AG04450 (cell line): ENCODE measurements around the gene RGS12. TPM values are rescaled to one million over a fixed set of nuclear protein-coding genes. Genes with fewer than 3 reads are reported as not detected.

Experiments used
- CTCF ChIA-PET: fragments of 300-600, 350-600 bp; formaldehyde crosslinking; extraction: SDS; loops from one replicate; lab custom pipeline; 2022; ENCODE audit warnings: antibody characterized with exemption, inconsistent platforms; lab: Charles Lee
- POLR2A ChIA-PET: fragments of 350-600 bp; formaldehyde crosslinking; extraction: SDS; loops from one replicate; lab custom pipeline; 2021; ENCODE audit warnings: antibody characterized with exemption, inconsistent platforms; lab: Yijun Ruan, JAX
- DNase-seq: peaks from one replicate; pipeline ENCODE4 v3.0.0-alpha.2; 2011; ENCODE audit warnings: low read depth, low spot score
- H3K27ac ChIP-seq: one replicate; pipeline ENCODE4 v1.5.1; 2012; ENCODE audit warnings: low read depth, low read length, control low read depth
- H3K27me3 ChIP-seq: one replicate; pipeline ENCODE4 v1.6.0; 2012; ENCODE audit warnings: low read length; ENCODE audit not compliant: control insufficient read depth, insufficient read depth
- H3K4me3 ChIP-seq: 2 replicates; pipeline ENCODE4 v1.5.1; 2011; ENCODE audit warnings: mild to moderate bottlenecking, low read depth, low read length, control low read depth
- H3K9me3 ChIP-seq: 2 replicates; pipeline ENCODE4 v1.5.1; 2012; ENCODE audit warnings: low read length; ENCODE audit not compliant: control insufficient read depth, insufficient read depth
- polyA minus RNA-seq: library from RNA; depleted of rRNA, polyadenylated mRNA; stranded (reverse); fragments of >200 nt; gene quantifications from 2 replicates; pipeline ENCODE4 v1.2.3, GENCODE V29; 2011; rRNA and poly(A)+ RNA removed
- polyA plus RNA-seq: library from polyadenylated mRNA; depleted of rRNA; stranded (reverse); fragments of >200 nt; gene quantifications from 2 replicates; pipeline ENCODE4 v1.2.3, GENCODE V29; 2011; rRNA removed
- TF ChIP-seq, protein P1 (sequence below): IDR thresholded peaks from 2 replicates; pipeline ENCODE4 v1.5.1; 2011; ENCODE audit warnings: low read depth, low read length, control low read depth, inconsistent platforms

Gene RGS12, protein sequence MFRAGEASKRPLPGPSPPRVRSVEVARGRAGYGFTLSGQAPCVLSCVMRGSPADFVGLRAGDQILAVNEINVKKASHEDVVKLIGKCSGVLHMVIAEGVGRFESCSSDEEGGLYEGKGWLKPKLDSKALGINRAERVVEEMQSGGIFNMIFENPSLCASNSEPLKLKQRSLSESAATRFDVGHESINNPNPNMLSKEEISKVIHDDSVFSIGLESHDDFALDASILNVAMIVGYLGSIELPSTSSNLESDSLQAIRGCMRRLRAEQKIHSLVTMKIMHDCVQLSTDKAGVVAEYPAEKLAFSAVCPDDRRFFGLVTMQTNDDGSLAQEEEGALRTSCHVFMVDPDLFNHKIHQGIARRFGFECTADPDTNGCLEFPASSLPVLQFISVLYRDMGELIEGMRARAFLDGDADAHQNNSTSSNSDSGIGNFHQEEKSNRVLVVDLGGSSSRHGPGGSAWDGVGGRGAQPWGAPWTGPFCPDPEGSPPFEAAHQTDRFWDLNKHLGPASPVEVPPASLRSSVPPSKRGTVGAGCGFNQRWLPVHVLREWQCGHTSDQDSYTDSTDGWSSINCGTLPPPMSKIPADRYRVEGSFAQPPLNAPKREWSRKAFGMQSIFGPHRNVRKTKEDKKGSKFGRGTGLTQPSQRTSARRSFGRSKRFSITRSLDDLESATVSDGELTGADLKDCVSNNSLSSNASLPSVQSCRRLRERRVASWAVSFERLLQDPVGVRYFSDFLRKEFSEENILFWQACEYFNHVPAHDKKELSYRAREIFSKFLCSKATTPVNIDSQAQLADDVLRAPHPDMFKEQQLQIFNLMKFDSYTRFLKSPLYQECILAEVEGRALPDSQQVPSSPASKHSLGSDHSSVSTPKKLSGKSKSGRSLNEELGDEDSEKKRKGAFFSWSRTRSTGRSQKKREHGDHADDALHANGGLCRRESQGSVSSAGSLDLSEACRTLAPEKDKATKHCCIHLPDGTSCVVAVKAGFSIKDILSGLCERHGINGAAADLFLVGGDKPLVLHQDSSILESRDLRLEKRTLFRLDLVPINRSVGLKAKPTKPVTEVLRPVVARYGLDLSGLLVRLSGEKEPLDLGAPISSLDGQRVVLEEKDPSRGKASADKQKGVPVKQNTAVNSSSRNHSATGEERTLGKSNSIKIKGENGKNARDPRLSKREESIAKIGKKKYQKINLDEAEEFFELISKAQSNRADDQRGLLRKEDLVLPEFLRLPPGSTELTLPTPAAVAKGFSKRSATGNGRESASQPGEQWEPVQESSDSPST (N-terminal part only)
- polyA plus RNA-seq (12.5 and 13.9 TPM in 2 replicates), polyA minus RNA-seq (20.9 and 53.4 TPM in 2 replicates)

DNA sequence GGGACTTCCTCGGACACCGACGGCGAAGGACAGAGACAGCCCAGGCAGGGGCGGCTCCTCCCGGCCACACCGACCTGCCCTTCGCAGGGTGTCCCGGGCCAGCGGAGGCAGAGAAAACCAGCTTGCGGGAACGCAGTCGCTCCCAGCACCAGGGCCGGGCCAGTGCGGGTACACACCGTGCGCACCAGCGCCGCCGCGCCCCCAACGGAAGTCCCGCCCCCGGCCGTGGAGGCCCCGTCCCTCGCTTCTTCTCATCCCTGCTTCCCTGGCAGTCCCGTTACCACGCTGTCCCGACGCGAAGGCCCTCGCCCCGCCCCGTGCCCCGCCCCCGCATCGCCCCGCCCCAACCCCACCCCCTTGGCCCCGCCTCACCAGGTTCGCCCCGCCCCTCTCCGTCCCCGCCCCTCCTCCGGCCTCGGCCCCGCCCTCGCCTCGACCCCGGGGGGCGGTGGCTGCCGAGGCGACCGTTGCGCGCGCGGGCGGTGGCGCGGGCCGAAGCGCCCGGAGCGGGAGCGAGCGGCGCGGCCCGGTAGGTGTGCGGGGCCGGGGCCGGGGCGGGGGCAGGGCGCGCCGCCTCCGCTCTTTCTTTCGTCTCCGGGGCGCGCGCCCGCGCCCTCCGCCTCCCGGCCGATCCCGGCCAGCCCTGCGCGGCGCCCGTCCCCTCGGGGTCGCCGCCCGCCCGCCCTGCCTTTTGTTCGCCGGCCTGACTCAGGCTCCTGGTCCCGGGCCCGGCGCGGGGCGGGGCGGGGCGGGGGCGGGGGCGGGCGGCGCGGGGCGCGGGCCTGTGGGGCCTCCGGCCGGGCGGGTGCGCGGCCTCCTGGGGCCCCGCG, at the start of gene RGS12:
Gene RGS12 (plus strand): TSS at position 451 of the 830 bp plus-strand sequence. CDS start 23,150 bp downstream, outside the sequence.
- POLR2A ChIA-PET = interaction anchor here (1.2 to 1.5 kb wide), 2 partner anchors 9 to 16 kb away, joined by 3 read pairs; no protein-coding TSS in a partner anchor
- CTCF ChIA-PET = interaction anchor here (1.6 to 1.7 kb wide), 2 partner anchors 186 to 188 kb away, joined by 4 to 5 read pairs; no protein-coding TSS in a partner anchor

DNA sequence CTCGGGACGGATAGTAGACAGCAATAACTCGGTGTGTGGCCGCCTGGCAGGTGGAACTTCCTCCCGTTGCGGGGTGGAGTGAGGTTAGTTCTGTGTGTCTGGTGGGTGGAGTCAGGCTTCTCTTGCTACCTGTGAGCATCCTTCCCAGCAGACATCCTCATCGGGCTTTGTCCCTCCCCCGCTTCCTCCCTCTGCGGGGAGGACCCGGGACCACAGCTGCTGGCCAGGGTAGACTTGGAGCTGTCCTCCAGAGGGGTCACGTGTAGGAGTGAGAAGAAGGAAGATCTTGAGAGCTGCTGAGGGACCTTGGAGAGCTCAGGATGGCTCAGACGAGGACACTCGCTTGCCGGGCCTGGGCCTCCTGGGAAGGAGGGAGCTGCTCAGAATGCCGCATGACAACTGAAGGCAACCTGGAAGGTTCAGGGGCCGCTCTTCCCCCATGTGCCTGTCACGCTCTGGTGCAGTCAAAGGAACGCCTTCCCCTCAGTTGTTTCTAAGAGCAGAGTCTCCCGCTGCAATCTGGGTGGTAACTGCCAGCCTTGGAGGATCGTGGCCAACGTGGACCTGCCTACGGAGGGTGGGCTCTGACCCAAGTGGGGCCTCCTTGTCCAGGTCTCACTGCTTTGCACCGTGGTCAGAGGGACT, 49.6 kb upstream of the RGS12 start:
- no peak overlapping the region for H3K27ac ChIP-seq
- no peak overlapping the region for H3K4me3 ChIP-seq
- POLR2A ChIA-PET = no interaction called here
- no peaks in the 10 kb centered on the region for H3K27me3 ChIP-seq
- TF ChIP-seq, protein P1, sequence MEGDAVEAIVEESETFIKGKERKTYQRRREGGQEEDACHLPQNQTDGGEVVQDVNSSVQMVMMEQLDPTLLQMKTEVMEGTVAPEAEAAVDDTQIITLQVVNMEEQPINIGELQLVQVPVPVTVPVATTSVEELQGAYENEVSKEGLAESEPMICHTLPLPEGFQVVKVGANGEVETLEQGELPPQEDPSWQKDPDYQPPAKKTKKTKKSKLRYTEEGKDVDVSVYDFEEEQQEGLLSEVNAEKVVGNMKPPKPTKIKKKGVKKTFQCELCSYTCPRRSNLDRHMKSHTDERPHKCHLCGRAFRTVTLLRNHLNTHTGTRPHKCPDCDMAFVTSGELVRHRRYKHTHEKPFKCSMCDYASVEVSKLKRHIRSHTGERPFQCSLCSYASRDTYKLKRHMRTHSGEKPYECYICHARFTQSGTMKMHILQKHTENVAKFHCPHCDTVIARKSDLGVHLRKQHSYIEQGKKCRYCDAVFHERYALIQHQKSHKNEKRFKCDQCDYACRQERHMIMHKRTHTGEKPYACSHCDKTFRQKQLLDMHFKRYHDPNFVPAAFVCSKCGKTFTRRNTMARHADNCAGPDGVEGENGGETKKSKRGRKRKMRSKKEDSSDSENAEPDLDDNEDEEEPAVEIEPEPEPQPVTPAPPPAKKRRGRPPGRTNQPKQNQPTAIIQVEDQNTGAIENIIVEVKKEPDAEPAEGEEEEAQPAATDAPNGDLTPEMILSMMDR = no peak
- H3K9me3 ChIP-seq = no peaks in the 10 kb centered on the region; the same call in 1 of the 2 replicates
- CTCF ChIA-PET = no interaction called here
- no peak for DNase-seq

More for the DNA sequence above, at the start of gene RGS12:
- Histone ChIP-seq H3K27me3 (peaks cover 2% of the 10 kb centered on the region), H3K9me3 (peaks cover 11% of the 10 kb centered on the region), H3K4me3 (peak within 1 kb of the TSS; percentile 85), H3K27ac (peak within 1 kb of the TSS; percentile 78)
- TF ChIP-seq, protein P1 = no peak
- peak; percentile 87 for DNase-seq

DNA sequence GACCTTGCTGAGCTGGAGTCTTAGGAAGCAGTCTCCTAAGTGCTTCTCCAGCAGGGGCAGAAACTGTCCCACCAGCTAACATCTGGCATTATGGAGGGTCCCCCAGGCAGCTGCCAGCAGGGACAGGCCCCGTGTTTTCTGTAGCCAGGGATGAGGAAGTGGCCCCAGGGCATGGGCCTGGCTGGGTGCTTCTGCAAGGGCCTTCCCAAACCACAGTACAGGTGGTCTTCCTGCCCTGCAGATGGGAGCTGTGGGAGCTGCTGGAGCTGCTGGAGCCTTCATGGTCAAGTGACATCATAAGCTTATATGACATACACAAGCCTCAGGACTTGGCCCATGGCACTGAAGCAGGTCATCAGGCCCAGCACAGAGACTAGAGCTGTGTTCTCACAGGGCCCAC, 48.8 kb upstream of the RGS12 start:
- Histone ChIP-seq H3K4me3 (no peak overlapping the region), H3K9me3 (no peaks in the 10 kb centered on the region), H3K27me3 (no peaks in the 10 kb centered on the region), H3K27ac (no peak overlapping the region)
- ChIA-PET CTCF (no interaction called here), POLR2A (no interaction called here)
- TF ChIP-seq, protein P1 = no peak
- no peak for DNase-seq

DNA sequence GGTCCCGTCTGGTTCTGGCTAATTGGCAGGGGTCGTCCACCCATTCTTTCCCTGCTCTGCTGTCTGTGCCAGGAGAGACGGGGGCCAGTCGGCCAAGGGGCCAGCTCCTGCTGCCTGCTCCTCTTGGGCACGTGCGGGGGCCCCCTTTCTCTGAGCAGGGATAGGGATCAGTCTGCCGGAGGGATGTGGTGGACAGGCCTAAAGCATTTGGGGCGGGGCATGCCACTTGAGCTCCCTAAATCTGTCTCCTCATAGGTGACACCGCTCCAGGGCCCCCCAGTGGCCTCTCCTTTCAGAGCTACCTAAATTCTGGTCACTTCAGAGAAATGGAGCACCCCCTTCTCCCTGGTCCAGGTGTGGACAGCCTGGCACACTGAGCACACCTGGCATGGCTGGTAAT, 48.1 kb upstream of the RGS12 start:
- POLR2A ChIA-PET = no interaction called here
- H3K27me3 ChIP-seq = no peaks in the 10 kb centered on the region
- no peak for DNase-seq
- TF ChIP-seq, protein P1 = no peak
- no peak overlapping the region for H3K27ac ChIP-seq
- CTCF ChIA-PET = no interaction called here
- no peaks in the 10 kb centered on the region for H3K9me3 ChIP-seq
- no peak overlapping the region for H3K4me3 ChIP-seq
